CD4-positive, CD25-positive, alpha-beta regulatory T cell (primary cell): Measurements from ENCODE around the gene HK1. TPM values are rescaled to one million over a fixed set of nuclear protein-coding genes. Genes with fewer than 3 reads are reported as not detected.

Experiments
- polyA plus RNA-seq, 4 donors: library from polyadenylated mRNA; unstranded; fragments of 300-500 nt; fragmentation: Illumina TruSeq; gene quantifications; one replicate each; pipeline ENCODE4 v1.2.3, GENCODE V29; 2021
- total RNA-seq: library from RNA; stranded (reverse); gene quantifications from one replicate; pipeline ENCODE4 v1.2.3, GENCODE V29; 2022

The HK1 gene
- total and polyA plus RNA-seq, 5 donors from 2014 or later, result 86.4 to 115 (median 102) TPM

Other genes starting within 250 kb of the HK1 start
- 580 TPM for gene SRGN, start 190.4 kb upstream of the HK1 start, total RNA-seq
- 100 to 1,000 TPM; 254 to 402 (median 306) TPM for gene SRGN, start 190.4 kb upstream of the HK1 start, polyA plus RNA-seq
- 45.7 TPM for gene VPS26A, start 154.3 kb upstream of the HK1 start, total RNA-seq
- gene VPS26A, start 154.3 kb upstream of the HK1 start, polyA plus RNA-seq, result 10 to 100 TPM; 40.3 to 55.5 (median 43.0) TPM
- gene SUPV3L1, start 98.3 kb upstream of the HK1 start, total RNA-seq, result 51.1 TPM
- 10 to 100 TPM in 3 of 4 donors, 1 to 10 TPM in 1; 9.8 to 27.2 (median 14.9) TPM for gene SUPV3L1, start 98.3 kb upstream of the HK1 start, polyA plus RNA-seq
- gene HKDC1, start 58.2 kb upstream of the HK1 start, total RNA-seq, result 11.1 TPM
- 1 to 10 TPM; 2.2 to 6.2 (median 4.4) TPM for gene HKDC1, start 58.2 kb upstream of the HK1 start, polyA plus RNA-seq
- gene TACR2, start 138.4 kb downstream of the HK1 start, total RNA-seq, result not detected
- under 1 TPM in 2 of 4 donors, not detected in 2; 0.13 to 0.14 TPM for gene TACR2, start 138.4 kb downstream of the HK1 start, polyA plus RNA-seq
- gene TSPAN15, start 173.0 kb downstream of the HK1 start, total RNA-seq, result 4.3 TPM
- gene TSPAN15, start 173.0 kb downstream of the HK1 start, polyA plus RNA-seq, result 1 to 10 TPM; 1.5 to 6.0 (median 3.1) TPM